Caco-2 (cell line): ENCODE results near the gene CD248. TPM values are rescaled to one million over a fixed set of nuclear protein-coding genes. Genes with fewer than 3 reads are reported as not detected.

Experiments
- BruUV-seq: library from RNA; stranded (reverse); fragments of 400-500 nt; replicated peaks from 2 replicates; lab custom pipeline; 2021; lab: Mats Ljungman, UMichigan
- CTCF ChIA-PET: fragments of 300-600 bp; sonication (Branson Sonifier 250); formaldehyde crosslinking; loops from one replicate; lab custom pipeline; 2022; ENCODE audit warnings: antibody characterized with exemption; lab: Charles Lee
- POLR2A ChIA-PET: fragments of 300-600 bp; sonication (Branson Sonifier 250); formaldehyde crosslinking; loops from one replicate; lab custom pipeline; 2022; ENCODE audit warnings: antibody characterized with exemption; lab: Charles Lee
- DNase-seq, 2 experiments: peaks; one replicate each; pipeline versions ENCODE4 v3.0.0 to v3.0.0-alpha.2; 2020 to 2022
- H3K27me3 ChIP-seq: replicated peaks from 2 replicates; pipeline ENCODE4 v1.6.0; 2011; ENCODE audit warnings: low read length; ENCODE audit not compliant: control insufficient read depth, insufficient read depth
- H3K36me3 ChIP-seq: 2 replicates; pipeline ENCODE4 v1.5.1; 2011; ENCODE audit warnings: low read length; ENCODE audit not compliant: control insufficient read depth, insufficient read depth
- H3K4me1 ChIP-seq: fragments of 250-450 bp; sonication (Bioruptor Pico); 2 replicates; pipeline ENCODE4 v1.5.1; 2020; ENCODE audit warnings: mild to moderate bottlenecking
- H3K4me3 ChIP-seq: 2 replicates; pipeline ENCODE4 v1.5.1; 2011; ENCODE audit warnings: low read depth, mild to moderate bottlenecking, control low read depth, low read length
- H3K9me3 ChIP-seq: fragments of 250-450 bp; sonication (Bioruptor Pico); 2 replicates; pipeline ENCODE4 v1.5.1; 2020; ENCODE audit warnings: mild to moderate bottlenecking, moderate library complexity
- H3K27ac Mint-ChIP-seq: one replicate; pipeline ENCODE4 v1.8.0; 2022; ENCODE audit warnings: mixed read lengths; ENCODE audit not compliant: unreplicated experiment
- H3K27me3 Mint-ChIP-seq: one replicate; pipeline ENCODE4 v1.8.0; 2022; ENCODE audit warnings: mixed read lengths; ENCODE audit not compliant: insufficient read depth, unreplicated experiment
- H3K36me3 Mint-ChIP-seq: one replicate; pipeline ENCODE4 v1.8.0; 2022; ENCODE audit warnings: mild to moderate bottlenecking, mixed read lengths; ENCODE audit not compliant: insufficient read depth, unreplicated experiment
- H3K4me1 Mint-ChIP-seq: one replicate; pipeline ENCODE4 v1.8.0; 2022; ENCODE audit warnings: low read depth, mixed read lengths; ENCODE audit not compliant: unreplicated experiment
- H3K4me3 Mint-ChIP-seq: one replicate; pipeline ENCODE4 v1.8.0; 2022; ENCODE audit warnings: mild to moderate bottlenecking, moderate library complexity, mixed read lengths; ENCODE audit not compliant: unreplicated experiment
- H3K9me3 Mint-ChIP-seq: one replicate; pipeline ENCODE4 v1.8.0; 2022; ENCODE audit warnings: mixed read lengths; ENCODE audit not compliant: unreplicated experiment
- CTCF ChIP-seq, 2 experiments: fragments of 200-600 bp in 1 of 2; IDR thresholded peaks; 1 replicate in 1 of 2; 2 replicates in 1 of 2; pipeline versions ENCODE4 v1.5.1 to v1.8.0; 2011 to 2022; ENCODE audit warnings: antibody characterized with exemption in 1 of 2, control low read depth in 1 of 2, inconsistent platforms in 1 of 2, low read depth in 1 of 2, low read length in 1 of 2, mild to moderate bottlenecking in 1 of 2, moderate library complexity in 1 of 2; ENCODE audit not compliant: insufficient read depth in 1 of 2, severe bottlenecking in 1 of 2, unreplicated experiment in 1 of 2
- intact Hi-C: fragments of 100-400 bp; cut with micrococcal nuclease; formaldehyde crosslinking; loops from one replicate; pipeline ENCODE4 v1.10.0; 2022; ENCODE audit not compliant: unreplicated experiment
- total RNA-seq: library from RNA; stranded (reverse); gene quantifications from 2 replicates; pipeline ENCODE4 v1.2.3, GENCODE V29; 2022

CD248 gene
- total RNA-seq, 1 experiment from 2014 or later, result 0.27 TPM

GRCh38 chr11:66341502-66342126 lies 24.8 kb upstream of the CD248 start:
- no peak overlapping the region for H3K4me3 ChIP-seq
- peaks cover 4% of the 10 kb centered on the region for H3K36me3 ChIP-seq
- intact Hi-C loops, result no loop called here
- H3K4me1 Mint-ChIP-seq, result peaks cover 23% of the 10 kb centered on the region
- H3K36me3 Mint-ChIP-seq, result peaks cover 20% of the 10 kb centered on the region
- H3K4me1 ChIP-seq, result peaks cover 12% of the 10 kb centered on the region
- ChIA-PET CTCF (no interaction called here), POLR2A (interaction anchor here (1.2 kb wide), 1 partner anchor 53 kb away, joined by 5 read pairs; the partner anchor contains the start of gene YIF1A)
- BruUV-seq, result no TSS peak
- no peak overlapping the region for H3K27ac Mint-ChIP-seq
- no peak overlapping the region for H3K4me3 Mint-ChIP-seq
- H3K9me3 ChIP-seq, result no peaks in the 10 kb centered on the region
- no peak for TF ChIP-seq CTCF (IDR thresholded peaks at IDR 0.05; ENCODE audit: insufficient read depth in 1 of 2, low read depth in 1 of 2, low read length in 1 of 2, severe bottlenecking in 1 of 2, unreplicated experiment in 1 of 2)
- no peaks in the 10 kb centered on the region for H3K27me3 ChIP-seq
- no peak for DNase-seq
- H3K27me3 Mint-ChIP-seq, result no peaks in the 10 kb centered on the region
- no peaks in the 10 kb centered on the region for H3K9me3 Mint-ChIP-seq

- peaks cover 12% of the 10 kb centered on the region for H3K4me1 ChIP-seq
- H3K9me3 ChIP-seq, result no peaks in the 10 kb centered on the region
- peaks cover 4% of the 10 kb centered on the region for H3K36me3 ChIP-seq
- POLR2A ChIA-PET, result interaction anchor here (0.5 kb wide), 1 partner anchor 30 kb away, joined by 6 read pairs; no protein-coding TSS in a partner anchor
- DNase-seq, result no peak
- intact Hi-C loops, result no loop called here
- no peak overlapping the region for H3K27ac Mint-ChIP-seq
- no peaks in the 10 kb centered on the region for H3K27me3 Mint-ChIP-seq
- peaks cover 28% of the 10 kb centered on the region for H3K4me1 Mint-ChIP-seq
- CTCF ChIA-PET, result no interaction called here
- H3K36me3 Mint-ChIP-seq, result peaks cover 27% of the 10 kb centered on the region
- H3K27me3 ChIP-seq, result no peaks in the 10 kb centered on the region
- no peak overlapping the region for H3K4me3 Mint-ChIP-seq
- H3K4me3 ChIP-seq, result no peak overlapping the region
- H3K9me3 Mint-ChIP-seq, result no peaks in the 10 kb centered on the region
- BruUV-seq, result no TSS peak
- no peak for TF ChIP-seq CTCF (IDR thresholded peaks at IDR 0.05; ENCODE audit: insufficient read depth in 1 of 2, low read depth in 1 of 2, low read length in 1 of 2, severe bottlenecking in 1 of 2, unreplicated experiment in 1 of 2)
These were observed 24.0 kb upstream of the CD248 start for GRCh38 chr11:66340596-66341501.

GRCh38 chr11:66339686-66340483 lies 23.0 kb upstream of the CD248 start:
- TF ChIP-seq CTCF (IDR thresholded peaks at IDR 0.05; ENCODE audit: insufficient read depth in 1 of 2, low read depth in 1 of 2, low read length in 1 of 2, severe bottlenecking in 1 of 2, unreplicated experiment in 1 of 2), result no peak
- CTCF ChIA-PET, result interaction anchor here (1.4 kb wide), 1 partner anchor 27 kb away, joined by 3 read pairs; no protein-coding TSS in a partner anchor
- no peak for DNase-seq
- H3K36me3 ChIP-seq, result peaks cover 4% of the 10 kb centered on the region
- BruUV-seq, result no TSS peak
- intact Hi-C loops, result no loop called here
- POLR2A ChIA-PET, result no interaction called here
- no peaks in the 10 kb centered on the region for H3K9me3 ChIP-seq
- H3K36me3 Mint-ChIP-seq, result peaks cover 22% of the 10 kb centered on the region
- no peak overlapping the region for H3K4me3 Mint-ChIP-seq
- peaks cover 16% of the 10 kb centered on the region for H3K4me1 ChIP-seq
- H3K4me3 ChIP-seq, result no peak overlapping the region
- H3K4me1 Mint-ChIP-seq, result peaks cover 18% of the 10 kb centered on the region
- H3K27ac Mint-ChIP-seq, result no peak overlapping the region
- H3K27me3 ChIP-seq, result no peaks in the 10 kb centered on the region
- no peaks in the 10 kb centered on the region for H3K27me3 Mint-ChIP-seq
- no peaks in the 10 kb centered on the region for H3K9me3 Mint-ChIP-seq
